ENCODE results near the gene LPAR5. TPM values are rescaled to one million over a fixed set of nuclear protein-coding genes. Genes with fewer than 3 reads are reported as not detected.

Gene LPAR5
- total RNA-seq, 2 experiments from 2014 or later: 2.8 to 3.0 TPM

GRCh38 chr12:6638305-6638704, 2.5 kb upstream of the LPAR5 start:
- H3K27ac ChIP-seq (ENCODE audit: low read depth in 1 of 2, low read length in 2 of 2): no peak overlapping the region
- H3K4me3 Mint-ChIP-seq: no peak overlapping the region
- no peak overlapping the region for H3K27ac Mint-ChIP-seq
- H3K4me1 ChIP-seq (ENCODE audit: insufficient read depth, low read length): peaks cover 37% of the 10 kb centered on the region
- H3K36me3 ChIP-seq (ENCODE audit: insufficient read depth, low read length): no peaks in the 10 kb centered on the region
- ATAC-seq (ENCODE audit: poor library complexity): no peak
- H3K9me3 Mint-ChIP-seq: no peaks in the 10 kb centered on the region
- H3K4me3 ChIP-seq (ENCODE audit: low read length): no peak overlapping the region
- TF ChIP-seq, protein P1, sequence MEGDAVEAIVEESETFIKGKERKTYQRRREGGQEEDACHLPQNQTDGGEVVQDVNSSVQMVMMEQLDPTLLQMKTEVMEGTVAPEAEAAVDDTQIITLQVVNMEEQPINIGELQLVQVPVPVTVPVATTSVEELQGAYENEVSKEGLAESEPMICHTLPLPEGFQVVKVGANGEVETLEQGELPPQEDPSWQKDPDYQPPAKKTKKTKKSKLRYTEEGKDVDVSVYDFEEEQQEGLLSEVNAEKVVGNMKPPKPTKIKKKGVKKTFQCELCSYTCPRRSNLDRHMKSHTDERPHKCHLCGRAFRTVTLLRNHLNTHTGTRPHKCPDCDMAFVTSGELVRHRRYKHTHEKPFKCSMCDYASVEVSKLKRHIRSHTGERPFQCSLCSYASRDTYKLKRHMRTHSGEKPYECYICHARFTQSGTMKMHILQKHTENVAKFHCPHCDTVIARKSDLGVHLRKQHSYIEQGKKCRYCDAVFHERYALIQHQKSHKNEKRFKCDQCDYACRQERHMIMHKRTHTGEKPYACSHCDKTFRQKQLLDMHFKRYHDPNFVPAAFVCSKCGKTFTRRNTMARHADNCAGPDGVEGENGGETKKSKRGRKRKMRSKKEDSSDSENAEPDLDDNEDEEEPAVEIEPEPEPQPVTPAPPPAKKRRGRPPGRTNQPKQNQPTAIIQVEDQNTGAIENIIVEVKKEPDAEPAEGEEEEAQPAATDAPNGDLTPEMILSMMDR (IDR thresholded peaks at IDR 0.05): no peak
- H3K27me3 Mint-ChIP-seq: no peaks in the 10 kb centered on the region
- POLR2A ChIA-PET: no interaction called here
- peaks cover 0 to 5% of the 10 kb centered on the region in 2 experiments for H3K9me3 ChIP-seq (ENCODE audit: control insufficient read depth in 1 of 2, insufficient read depth in 1 of 2, low read length in 2 of 2)
- intact Hi-C loops (cut with DNase I, micrococcal nuclease): no loop called here
- no peaks in the 10 kb centered on the region for H3K36me3 Mint-ChIP-seq (ENCODE audit: low read depth)
- H3K4me1 Mint-ChIP-seq (ENCODE audit: low read depth): peaks cover 24% of the 10 kb centered on the region
- no peaks in the 10 kb centered on the region for H3K27me3 ChIP-seq (ENCODE audit: control insufficient read depth in 1 of 2, insufficient read depth in 2 of 2, low read length in 2 of 2)
- CTCF ChIA-PET: no interaction called here
- DNase-seq: peak in 1 of 14 experiments; percentile 32

DNA sequence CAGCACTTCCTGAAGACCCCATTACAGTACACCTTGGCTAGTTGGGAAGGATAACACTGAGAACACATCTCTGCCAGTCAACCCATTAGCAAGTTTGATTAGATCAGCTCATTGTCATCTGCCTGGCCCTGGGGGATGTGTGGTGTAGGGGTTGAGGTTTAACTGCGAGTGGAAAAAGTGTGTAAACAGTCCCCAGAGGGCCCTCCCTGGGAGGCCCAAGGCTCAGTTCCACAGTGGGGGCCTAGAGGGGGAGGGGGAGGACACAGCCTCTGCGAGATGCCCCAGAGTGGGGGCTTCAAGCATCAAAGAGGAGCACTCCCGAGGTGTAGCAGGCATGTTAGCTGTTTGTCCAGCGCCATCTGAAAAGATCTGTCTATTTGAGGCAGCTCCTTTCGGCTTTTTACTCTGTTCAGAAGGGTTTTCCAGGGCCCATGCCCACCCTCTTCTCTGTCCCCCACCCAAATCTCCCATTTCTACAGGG, 344 bp downstream of the LPAR5 start:
- peak; percentile 24 for ATAC-seq (ENCODE audit: poor library complexity)
- intact Hi-C loops (cut with DNase I, micrococcal nuclease): no loop called here
- peak overlapping the region; percentile 34 for H3K4me3 ChIP-seq (ENCODE audit: low read length)
- no peaks in the 10 kb centered on the region for H3K36me3 ChIP-seq (ENCODE audit: insufficient read depth, low read length)
- peak in 5 of 14 experiments; percentile 16 to 69 (median 43) for DNase-seq
- H3K9me3 Mint-ChIP-seq: no peaks in the 10 kb centered on the region
- H3K4me1 ChIP-seq (ENCODE audit: insufficient read depth, low read length): peaks cover 66% of the 10 kb centered on the region
- H3K9me3 ChIP-seq (ENCODE audit: control insufficient read depth in 1 of 2, insufficient read depth in 1 of 2, low read length in 2 of 2): no peaks in the 10 kb centered on the region
- H3K4me1 Mint-ChIP-seq (ENCODE audit: low read depth): peaks cover 51% of the 10 kb centered on the region
- H3K27ac Mint-ChIP-seq: peak overlapping the region; percentile 76
- H3K27ac ChIP-seq (ENCODE audit: low read depth in 1 of 2, low read length in 2 of 2): peak overlapping the region in 1 of 2 donors; percentile 35
- H3K27me3 ChIP-seq (ENCODE audit: control insufficient read depth in 1 of 2, insufficient read depth in 2 of 2, low read length in 2 of 2): no peaks in the 10 kb centered on the region
- no peaks in the 10 kb centered on the region for H3K27me3 Mint-ChIP-seq
- H3K36me3 Mint-ChIP-seq (ENCODE audit: low read depth): no peaks in the 10 kb centered on the region
- ChIA-PET CTCF (no interaction called here), POLR2A (interaction anchor here (0.6 to 1.9 kb wide), 6 partner anchors 10 to 89 kb away, joined by 3 to 12 read pairs (median 5); partner anchors contain the start of genes ACRBP, COPS7A and ZNF384)
- TF ChIP-seq, protein P1 (IDR thresholded peaks at IDR 0.05): no peak
- peak overlapping the region; percentile 71 for H3K4me3 Mint-ChIP-seq

DNA sequence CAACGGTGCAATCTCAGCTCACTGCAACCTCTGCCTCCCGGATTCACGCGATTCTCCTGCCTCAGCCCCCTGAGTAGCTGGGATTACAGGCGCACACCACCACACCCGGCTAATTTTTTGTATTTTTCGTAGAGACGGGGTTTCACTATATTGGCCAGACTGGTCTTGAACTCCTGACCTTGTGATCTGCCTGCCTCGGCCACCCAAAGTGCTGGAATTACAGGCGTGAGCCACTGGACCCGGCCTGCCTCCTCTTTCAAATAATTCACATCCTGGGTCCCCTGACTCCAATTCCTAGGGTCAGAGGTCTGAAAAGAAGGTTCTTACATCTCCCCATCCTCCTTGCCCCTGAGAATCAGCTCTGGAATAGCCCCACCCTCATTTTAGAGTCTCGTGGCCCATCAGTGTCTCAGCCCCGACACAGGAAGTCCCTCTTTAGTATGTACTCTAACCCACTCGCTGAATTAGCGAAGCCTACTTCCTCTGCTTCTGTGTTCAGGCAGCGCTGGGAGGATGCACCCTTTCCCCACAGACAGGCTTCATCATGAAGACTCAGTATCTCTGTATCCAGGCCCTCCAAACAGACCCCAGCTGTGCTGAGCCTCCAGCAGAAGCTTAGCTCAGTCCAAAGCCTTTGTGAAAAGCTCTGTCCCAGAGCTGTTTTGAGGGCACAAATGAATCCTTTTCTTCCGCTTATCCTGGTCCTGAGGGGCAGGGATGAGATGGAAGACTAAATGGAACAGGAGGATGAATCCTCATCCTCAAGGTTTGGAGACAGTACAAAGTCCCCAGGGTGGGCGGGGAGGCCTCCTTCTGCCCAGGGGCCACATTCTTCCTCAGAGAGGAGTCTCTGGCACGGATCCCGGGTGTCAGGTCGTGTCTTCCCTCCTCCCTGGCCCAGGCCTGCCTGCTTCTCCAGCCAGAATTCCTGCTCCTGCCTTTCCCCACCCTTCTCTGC, 3.5 kb downstream of the LPAR5 start:
- no peaks in the 10 kb centered on the region for H3K9me3 ChIP-seq (ENCODE audit: control insufficient read depth in 1 of 2, insufficient read depth in 1 of 2, low read length in 2 of 2)
- Mint-ChIP-seq H3K4me3 (peak overlapping the region; percentile 78), H3K4me1 (ENCODE audit: low read depth) (peaks cover 63% of the 10 kb centered on the region), H3K9me3 (no peaks in the 10 kb centered on the region), H3K27me3 (no peaks in the 10 kb centered on the region), H3K36me3 (ENCODE audit: low read depth) (no peaks in the 10 kb centered on the region), H3K27ac (peak overlapping the region; percentile 91)
- ChIA-PET CTCF (interaction anchor here (0.8 kb wide), 1 partner anchor 12 kb away, joined by 3 read pairs; no protein-coding TSS in a partner anchor), POLR2A (interaction anchor here (0.7 to 1.9 kb wide), 10 partner anchors 10 to 155 kb away, joined by 3 to 10 read pairs (median 5); partner anchors contain the start of genes COPS7A and ZNF384)
- H3K4me3 ChIP-seq (ENCODE audit: low read length): peak overlapping the region; percentile 51
- H3K27ac ChIP-seq (ENCODE audit: low read depth in 1 of 2, low read length in 2 of 2): peak overlapping the region; percentile 66 to 67
- intact Hi-C loops (cut with DNase I, micrococcal nuclease): loop anchor here in 1 of 2 experiments (2.0 kb wide), 1 partner anchor 30 kb away; the partner anchor contains the start of gene ING4
- no peaks in the 10 kb centered on the region for H3K36me3 ChIP-seq (ENCODE audit: insufficient read depth, low read length)
- H3K27me3 ChIP-seq (ENCODE audit: control insufficient read depth in 1 of 2, insufficient read depth in 2 of 2, low read length in 2 of 2): no peaks in the 10 kb centered on the region
- H3K4me1 ChIP-seq (ENCODE audit: insufficient read depth, low read length): peaks cover 70% of the 10 kb centered on the region
- ATAC-seq (ENCODE audit: poor library complexity): peak; percentile 81
- TF ChIP-seq, protein P1 (IDR thresholded peaks at IDR 0.05): no peak
- DNase-seq: peak in 13 of 14 experiments; percentile 29 to 84 (median 47)

Data from CD4-positive, alpha-beta T cell (primary cell).